Vagina (tissue), 2 donors: ENCODE results near the gene LEO1. TPM values are rescaled to one million over a fixed set of nuclear protein-coding genes. Genes with fewer than 3 reads are reported as not detected.

Experiments used
- DNase-seq, 2 donors: peaks; one replicate each; pipeline ENCODE4 v3.0.0-alpha.2; 2017; ENCODE audit errors: extremely low spot score in 2 of 2
- H3K27ac ChIP-seq: fragments of 200-600 bp; sonication (generic); one replicate; pipeline ENCODE4 v1.5.1; 2019
- H3K27me3 ChIP-seq: fragments of 200-600 bp; sonication (generic); one replicate; pipeline ENCODE4 v1.5.1; 2019
- H3K36me3 ChIP-seq, 2 donors: fragments of 200-600 bp; sonication (generic); one replicate each; pipeline ENCODE4 v1.5.1; 2017 to 2019
- H3K4me1 ChIP-seq: fragments of 200-600 bp; sonication (generic); one replicate; pipeline ENCODE4 v1.5.1; 2019
- H3K4me3 ChIP-seq, 2 donors: fragments of 200-600 bp; sonication (generic); 1 replicate in 1 of 2; 2 replicates in 1 of 2; pipeline ENCODE4 v1.5.1; 2016 to 2019
- H3K9me3 ChIP-seq: fragments of 200-600 bp; sonication (generic); one replicate; pipeline ENCODE4 v1.5.1; 2019
- POLR2A ChIP-seq, 2 donors: fragments of 450-650 bp; IDR thresholded peaks; one replicate each; pipeline ENCODE4 v1.6.1; 2017; ENCODE audit warnings: antibody characterized with exemption in 2 of 2, mild to moderate bottlenecking in 2 of 2, moderate library complexity in 2 of 2
- POLR2AphosphoS5 ChIP-seq, 2 donors: sonication (generic); formaldehyde crosslinking; IDR thresholded peaks; one replicate each; pipeline ENCODE4 v1.9.0; 2017; ENCODE audit warnings: antibody characterized with exemption in 2 of 2, mild to moderate bottlenecking in 2 of 2, low read depth in 1 of 2; ENCODE audit not compliant: insufficient read depth in 1 of 2
- intact Hi-C: fragments of 100-400 bp; cut with DNase I; formaldehyde crosslinking; loops from one replicate; pipeline ENCODE4 v1.15.1; 2023
- total RNA-seq: library from RNA; depleted of rRNA; stranded (reverse); fragments of >200 nt; gene quantifications from one replicate; pipeline ENCODE4 v1.2.3, GENCODE V29; 2016
- TF ChIP-seq, protein P1 (sequence below), 3 experiments: fragments of 450-650 bp in 2 of 3; fragments of 200-600 bp in 1 of 3; sonication (generic) in 1 of 3; IDR thresholded peaks; one replicate each; pipeline ENCODE4 v1.5.1; 2017 to 2019; ENCODE audit warnings: antibody characterized with exemption in 3 of 3, mild to moderate bottlenecking in 2 of 3, moderate library complexity in 2 of 3

Gene LEO1
- total RNA-seq, 1 donor from 2014 or later, result 21.9 TPM

DNA sequence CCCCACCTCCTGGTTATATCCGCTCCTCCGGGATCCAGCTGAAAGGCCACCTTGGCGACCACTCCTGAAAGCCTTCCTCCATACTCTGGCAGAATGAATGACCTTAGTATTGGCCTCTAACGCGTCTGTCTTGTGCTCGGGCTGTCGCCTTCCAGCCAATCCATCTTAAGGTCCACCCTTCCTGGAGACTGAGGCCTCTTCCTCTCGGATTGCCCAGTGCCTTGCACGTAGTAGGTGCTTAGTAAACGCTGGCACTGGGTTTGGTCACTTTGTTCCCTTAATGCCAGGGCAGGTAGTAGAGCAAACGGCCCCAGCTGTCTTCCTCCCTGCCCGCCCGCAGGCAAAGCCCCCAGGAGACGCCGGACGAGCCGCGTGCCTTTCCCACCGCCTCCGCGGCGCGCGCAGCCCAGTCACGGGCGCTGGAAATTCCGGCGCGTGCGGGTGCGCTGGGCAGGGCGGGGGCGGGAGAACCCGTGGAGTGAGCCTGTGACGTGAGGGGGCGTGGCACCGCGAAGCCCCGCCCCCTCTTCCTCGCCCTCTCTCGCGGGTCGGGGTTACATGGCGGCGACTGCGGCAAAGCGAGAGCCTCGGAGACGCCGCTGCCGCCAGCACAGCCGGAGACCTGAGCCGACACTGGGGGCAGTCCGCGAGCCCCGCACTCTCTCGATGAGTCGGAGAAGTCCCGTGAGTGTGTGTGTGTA lies 47.3 kb upstream of the LEO1 start, which contains the start of gene MAPK6:
Gene MAPK6 (plus strand): TSS at position 527 of the 701 bp plus-strand sequence. CDS start 27,242 bp downstream, outside the sequence.
- Histone ChIP-seq H3K27ac (peak within 1 kb of the TSS; percentile 90), H3K36me3 (no peaks in the 10 kb centered on the region), H3K4me1 (peaks cover 43% of the 10 kb centered on the region), H3K9me3 (no peaks in the 10 kb centered on the region), H3K4me3 (peak within 1 kb of the TSS; percentile 50 to 64), H3K27me3 (no peaks in the 10 kb centered on the region)
- DNase-seq, result peak; percentile 95 to 97
- intact Hi-C loops, result no loop called here
- peak; percentile 94 to 95 for TF ChIP-seq POLR2A (IDR thresholded peaks at IDR 0.05)
- peak; percentile 83 to 96 for TF ChIP-seq POLR2AphosphoS5 (IDR thresholded peaks at IDR 0.05; ENCODE audit: insufficient read depth in 1 of 2, low read depth in 1 of 2)
- TF ChIP-seq, protein P1, sequence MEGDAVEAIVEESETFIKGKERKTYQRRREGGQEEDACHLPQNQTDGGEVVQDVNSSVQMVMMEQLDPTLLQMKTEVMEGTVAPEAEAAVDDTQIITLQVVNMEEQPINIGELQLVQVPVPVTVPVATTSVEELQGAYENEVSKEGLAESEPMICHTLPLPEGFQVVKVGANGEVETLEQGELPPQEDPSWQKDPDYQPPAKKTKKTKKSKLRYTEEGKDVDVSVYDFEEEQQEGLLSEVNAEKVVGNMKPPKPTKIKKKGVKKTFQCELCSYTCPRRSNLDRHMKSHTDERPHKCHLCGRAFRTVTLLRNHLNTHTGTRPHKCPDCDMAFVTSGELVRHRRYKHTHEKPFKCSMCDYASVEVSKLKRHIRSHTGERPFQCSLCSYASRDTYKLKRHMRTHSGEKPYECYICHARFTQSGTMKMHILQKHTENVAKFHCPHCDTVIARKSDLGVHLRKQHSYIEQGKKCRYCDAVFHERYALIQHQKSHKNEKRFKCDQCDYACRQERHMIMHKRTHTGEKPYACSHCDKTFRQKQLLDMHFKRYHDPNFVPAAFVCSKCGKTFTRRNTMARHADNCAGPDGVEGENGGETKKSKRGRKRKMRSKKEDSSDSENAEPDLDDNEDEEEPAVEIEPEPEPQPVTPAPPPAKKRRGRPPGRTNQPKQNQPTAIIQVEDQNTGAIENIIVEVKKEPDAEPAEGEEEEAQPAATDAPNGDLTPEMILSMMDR (IDR thresholded peaks at IDR 0.05), result no peak

DNA sequence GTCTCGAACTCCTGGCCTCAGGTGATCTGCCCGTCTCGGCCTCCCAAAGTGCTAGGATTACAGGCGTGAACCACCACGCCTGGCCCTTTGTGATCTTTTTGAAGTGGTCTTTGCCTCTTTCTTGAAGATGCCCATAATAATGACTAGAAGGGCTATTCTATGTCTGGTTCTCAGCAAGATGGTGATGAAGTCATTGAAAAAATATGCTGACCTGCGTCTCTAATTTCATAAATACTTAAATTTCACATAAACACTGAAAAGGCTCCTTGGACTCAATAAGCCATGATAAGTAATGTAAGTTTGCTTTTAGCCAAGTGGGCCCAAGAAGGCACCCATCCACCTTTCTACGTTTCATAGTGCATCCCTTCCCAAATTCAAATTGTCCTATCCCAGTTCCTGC lies 46.7 kb upstream of the LEO1 start:
- peak overlapping the region; percentile 50 to 64 for H3K4me3 ChIP-seq
- H3K27me3 ChIP-seq, result no peaks in the 10 kb centered on the region
- intact Hi-C loops, result no loop called here
- no peaks in the 10 kb centered on the region for H3K9me3 ChIP-seq
- H3K27ac ChIP-seq, result peak overlapping the region; percentile 90
- TF ChIP-seq POLR2A (IDR thresholded peaks at IDR 0.05) (no peak), POLR2AphosphoS5 (IDR thresholded peaks at IDR 0.05; ENCODE audit: insufficient read depth in 1 of 2, low read depth in 1 of 2) (no peak)
- TF ChIP-seq, protein P1 (IDR thresholded peaks at IDR 0.05), result no peak
- H3K36me3 ChIP-seq, result no peaks in the 10 kb centered on the region
- H3K4me1 ChIP-seq, result peaks cover 37% of the 10 kb centered on the region
- DNase-seq, result no peak

DNA sequence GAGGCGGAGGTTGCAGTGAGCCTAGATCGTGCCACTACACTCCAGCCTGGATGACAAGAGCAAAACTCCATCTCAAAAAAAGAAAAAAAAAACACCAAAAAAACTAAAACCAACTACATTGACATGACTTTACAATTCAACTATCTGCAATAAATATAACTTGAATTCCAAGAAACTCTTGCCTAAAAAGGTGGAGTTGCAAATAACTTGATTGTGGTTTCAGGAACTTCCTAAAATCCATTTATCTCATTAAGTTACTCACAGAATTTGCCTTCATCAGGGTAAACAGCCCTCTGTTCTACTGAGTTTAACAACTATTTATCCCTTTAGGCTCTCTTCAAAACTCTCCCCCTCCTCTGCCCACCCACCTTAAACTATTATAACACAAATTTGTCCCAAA lies 44.7 kb upstream of the LEO1 start:
- no peaks in the 10 kb centered on the region for H3K27me3 ChIP-seq
- no peak for DNase-seq
- TF ChIP-seq, protein P1 (IDR thresholded peaks at IDR 0.05), result no peak
- TF ChIP-seq POLR2A (IDR thresholded peaks at IDR 0.05) (no peak), POLR2AphosphoS5 (IDR thresholded peaks at IDR 0.05; ENCODE audit: insufficient read depth in 1 of 2, low read depth in 1 of 2) (no peak)
- no peaks in the 10 kb centered on the region for H3K9me3 ChIP-seq
- peaks cover 30% of the 10 kb centered on the region for H3K4me1 ChIP-seq
- no peak overlapping the region for H3K27ac ChIP-seq
- H3K4me3 ChIP-seq, result no peak overlapping the region
- intact Hi-C loops, result no loop called here
- H3K36me3 ChIP-seq, result no peaks in the 10 kb centered on the region

DNA sequence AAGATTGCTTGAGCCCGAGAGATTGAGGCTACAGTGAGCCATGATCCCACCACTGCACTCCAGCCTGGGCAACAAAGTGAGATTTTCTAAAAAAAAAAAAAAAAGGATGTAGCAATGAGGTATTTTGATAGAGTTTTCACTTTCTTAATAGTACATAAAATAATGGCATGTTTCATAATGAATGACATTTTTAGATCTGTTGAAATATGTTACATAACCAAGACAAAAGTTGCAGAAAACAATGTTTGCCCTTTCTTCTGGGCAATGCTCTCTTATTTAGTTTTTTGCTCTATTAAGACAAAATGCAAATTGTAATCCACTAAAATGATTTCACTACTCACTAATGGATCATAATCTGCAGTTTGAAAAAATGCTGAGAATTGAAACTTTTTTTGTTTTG lies 43.0 kb upstream of the LEO1 start:
- H3K4me1 ChIP-seq, result peaks cover 28% of the 10 kb centered on the region
- H3K4me3 ChIP-seq, result no peak overlapping the region
- TF ChIP-seq POLR2AphosphoS5 (IDR thresholded peaks at IDR 0.05; ENCODE audit: insufficient read depth in 1 of 2, low read depth in 1 of 2), result no peak
- no peak overlapping the region for H3K27ac ChIP-seq
- DNase-seq, result no peak
- intact Hi-C loops, result no loop called here
- H3K9me3 ChIP-seq, result no peaks in the 10 kb centered on the region
- H3K36me3 ChIP-seq, result no peaks in the 10 kb centered on the region
- no peaks in the 10 kb centered on the region for H3K27me3 ChIP-seq

DNA sequence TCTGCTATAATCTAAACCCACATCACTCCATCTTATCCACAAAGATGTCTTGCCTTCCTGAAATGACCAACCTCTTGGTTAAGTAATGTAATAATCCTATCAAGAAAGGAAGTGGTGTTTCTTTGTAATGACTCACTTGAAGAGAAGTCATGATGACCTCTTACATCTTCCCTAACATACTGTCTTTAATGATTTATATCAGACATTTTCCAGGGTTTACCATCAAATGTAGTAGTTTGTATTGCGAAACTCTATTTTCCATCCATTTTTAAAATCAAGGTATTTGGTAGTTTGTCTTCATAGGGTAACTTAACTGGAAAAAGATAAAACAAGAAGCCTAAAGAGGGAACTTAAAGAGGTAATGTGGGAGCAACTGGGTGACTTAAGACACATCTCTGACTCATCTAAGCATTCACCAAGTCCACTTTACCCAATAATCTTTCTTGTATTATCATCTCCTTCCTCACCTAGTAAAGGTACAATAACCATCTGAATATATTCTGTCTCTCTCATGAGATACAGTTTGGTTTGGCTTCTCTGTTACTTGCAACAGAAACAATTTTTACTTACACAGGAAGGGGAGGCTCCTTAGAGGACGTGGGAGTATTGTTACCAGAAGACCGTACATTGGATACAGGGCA lies 41.7 kb upstream of the LEO1 start:
- TF ChIP-seq POLR2AphosphoS5 (IDR thresholded peaks at IDR 0.05; ENCODE audit: insufficient read depth in 1 of 2, low read depth in 1 of 2), result no peak
- TF ChIP-seq POLR2A (IDR thresholded peaks at IDR 0.05), result no peak
- TF ChIP-seq, protein P1 (IDR thresholded peaks at IDR 0.05), result no peak
- peaks cover 23% of the 10 kb centered on the region for H3K4me1 ChIP-seq
- intact Hi-C loops, result no loop called here
- no peaks in the 10 kb centered on the region for H3K27me3 ChIP-seq
- no peaks in the 10 kb centered on the region for H3K9me3 ChIP-seq
- DNase-seq, result no peak
- no peak overlapping the region for H3K4me3 ChIP-seq
- no peaks in the 10 kb centered on the region for H3K36me3 ChIP-seq
- H3K27ac ChIP-seq, result no peak overlapping the region
